ENCODE data around the gene ERC2. TPM values are rescaled to one million over a fixed set of nuclear protein-coding genes. Genes with fewer than 3 reads are reported as not detected.

Gene ERC2
- total and polyA plus RNA-seq, 2 donors (not counting 3 experiments of a cell fraction or from before 2014, with no cell fraction given), result 5.6 to 15.5 TPM

GRCh38 chr3:56189536-56189935, 278.7 kb downstream of the ERC2 start:
- H3K79me2 ChIP-seq (ENCODE audit: control insufficient read depth, insufficient read depth, low read length), result no peaks in the 10 kb centered on the region
- intact Hi-C loops (cut with micrococcal nuclease), result no loop called here
- no peak overlapping the region for H3K27ac ChIP-seq (ENCODE audit: insufficient read depth, low read depth, low read length)
- no peaks in the 10 kb centered on the region for H3K9me1 ChIP-seq (replicated peaks; ENCODE audit: control insufficient read depth, extremely low read depth, insufficient read depth, low read length)
- no peak overlapping the region for H3K4me3 ChIP-seq (replicated peaks in 1 of 3; ENCODE audit: insufficient read depth in 1 of 3, low read depth in 1 of 3, low read length in 3 of 3)
- dilution Hi-C loops (cut with MboI; ENCODE audit: extremely low pct_ligation_motif_present, low sequenced_read_pairs), result no loop called here
- ChIA-PET CTCF (no interaction called here), POLR2A (no interaction called here)
- H4K20me1 ChIP-seq (replicated peaks; ENCODE audit: control insufficient read depth, extremely low read depth, insufficient read depth, low read length), result no peaks in the 10 kb centered on the region
- H2AFZ ChIP-seq (ENCODE audit: low read depth, low read length), result no peak overlapping the region
- BruUV-seq (replicated peaks), result no TSS peak
- no peak for FAIRE-seq
- H3K36me3 ChIP-seq (ENCODE audit: control insufficient read depth in 2 of 2, extremely low read depth in 1 of 2, insufficient read depth in 2 of 2, low read length in 2 of 2), result no peaks in the 10 kb centered on the region
- no peak for TF ChIP-seq MAX (IDR thresholded peaks at IDR 0.05; ENCODE audit: insufficient read depth, insufficient read length)
- TF ChIP-seq JUN (IDR thresholded peaks at IDR 0.05; ENCODE audit: borderline replicate concordance, insufficient read depth, insufficient read length, low read depth), result no peak
- TF ChIP-seq CTCF (IDR thresholded peaks at IDR 0.05; ENCODE audit: extremely low read depth in 1 of 2, insufficient read depth in 1 of 2, low read depth in 1 of 2, low read length in 2 of 2), result no peak
- no peak for TF ChIP-seq EZH2 (IDR thresholded peaks at IDR 0.05; ENCODE audit: borderline replicate concordance, low read depth, low read length, severe bottlenecking)
- no peak for TF ChIP-seq GATA2 (IDR thresholded peaks at IDR 0.05; ENCODE audit: insufficient read depth, insufficient read length, low read depth, low read length)
- TF ChIP-seq POLR2AphosphoS5 (IDR thresholded peaks at IDR 0.05; ENCODE audit: insufficient read depth, low read depth, low read length), result no peak
- no peaks in the 10 kb centered on the region for H3K4me1 ChIP-seq (ENCODE audit: control insufficient read depth, extremely low read depth, insufficient read depth, low read length)
- no peak for DNase-seq (ENCODE audit: low read depth, low spot score)
- H3K9me3 ChIP-seq (replicated peaks; ENCODE audit: control insufficient read depth, insufficient read depth, low read length), result no peaks in the 10 kb centered on the region
- no peak overlapping the region for H3K9ac ChIP-seq (replicated peaks; ENCODE audit: extremely low read depth, insufficient read depth, low read length)
- H3K27me3 ChIP-seq (ENCODE audit: control insufficient read depth in 2 of 2, insufficient read depth in 2 of 2, low read length in 2 of 2), result no peaks in the 10 kb centered on the region
- no peak overlapping the region for H3K4me2 ChIP-seq (ENCODE audit: insufficient read depth, low read length)
